Vagina (tissue), 2 donors: ENCODE data around the gene PRKCE.

Source experiments
- POLR2A ChIP-seq, 2 donors: fragments of 450-650 bp; IDR thresholded peaks; one replicate each; pipeline ENCODE4 v1.6.1; 2017; ENCODE audit warnings: antibody characterized with exemption in 2 of 2, mild to moderate bottlenecking in 2 of 2, moderate library complexity in 2 of 2
- TF ChIP-seq, protein P1 (sequence below), 3 experiments: fragments of 450-650 bp in 2 of 3; fragments of 200-600 bp in 1 of 3; sonication (generic) in 1 of 3; IDR thresholded peaks; one replicate each; pipeline ENCODE4 v1.5.1; 2017 to 2019; ENCODE audit warnings: antibody characterized with exemption in 3 of 3, mild to moderate bottlenecking in 2 of 3, moderate library complexity in 2 of 3

DNA sequence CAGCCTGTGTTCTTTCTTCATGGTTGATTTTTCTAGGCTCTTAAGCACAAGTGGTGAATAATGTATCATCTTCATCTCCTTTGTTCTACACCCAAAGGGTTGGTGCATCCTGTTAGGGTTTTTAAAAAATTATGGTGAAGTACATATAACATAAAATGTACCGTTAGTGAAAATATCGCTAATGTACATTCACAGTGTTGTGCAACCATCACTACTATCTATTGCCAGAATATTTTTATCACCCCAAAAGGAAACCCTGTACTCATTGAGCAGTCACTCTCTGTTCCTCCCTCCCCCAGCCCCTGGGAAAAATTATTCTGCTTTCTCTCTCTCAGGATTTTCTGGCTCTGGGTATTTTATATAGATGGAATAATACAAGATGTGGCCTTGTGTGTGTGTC lies 98.5 kb downstream of the PRKCE start:
- TF ChIP-seq, protein P1, sequence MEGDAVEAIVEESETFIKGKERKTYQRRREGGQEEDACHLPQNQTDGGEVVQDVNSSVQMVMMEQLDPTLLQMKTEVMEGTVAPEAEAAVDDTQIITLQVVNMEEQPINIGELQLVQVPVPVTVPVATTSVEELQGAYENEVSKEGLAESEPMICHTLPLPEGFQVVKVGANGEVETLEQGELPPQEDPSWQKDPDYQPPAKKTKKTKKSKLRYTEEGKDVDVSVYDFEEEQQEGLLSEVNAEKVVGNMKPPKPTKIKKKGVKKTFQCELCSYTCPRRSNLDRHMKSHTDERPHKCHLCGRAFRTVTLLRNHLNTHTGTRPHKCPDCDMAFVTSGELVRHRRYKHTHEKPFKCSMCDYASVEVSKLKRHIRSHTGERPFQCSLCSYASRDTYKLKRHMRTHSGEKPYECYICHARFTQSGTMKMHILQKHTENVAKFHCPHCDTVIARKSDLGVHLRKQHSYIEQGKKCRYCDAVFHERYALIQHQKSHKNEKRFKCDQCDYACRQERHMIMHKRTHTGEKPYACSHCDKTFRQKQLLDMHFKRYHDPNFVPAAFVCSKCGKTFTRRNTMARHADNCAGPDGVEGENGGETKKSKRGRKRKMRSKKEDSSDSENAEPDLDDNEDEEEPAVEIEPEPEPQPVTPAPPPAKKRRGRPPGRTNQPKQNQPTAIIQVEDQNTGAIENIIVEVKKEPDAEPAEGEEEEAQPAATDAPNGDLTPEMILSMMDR (IDR thresholded peaks at IDR 0.05) = no peak
- TF ChIP-seq POLR2A (IDR thresholded peaks at IDR 0.05) = no peak
